GM12878 (cell line): Measurements from ENCODE around the gene NMT1. TPM values are rescaled to one million over a fixed set of nuclear protein-coding genes. Genes with fewer than 3 reads are reported as not detected.

Experiments
- ATAC-seq: fragments of 200-7000 bp; cut with Tn5 transposase; 3 replicates; pipeline ENCODE4 v1.9.1; 2020; ENCODE audit warnings: mild to moderate bottlenecking, moderate library complexity
- BruUV-seq: library from RNA; stranded (reverse); fragments of 400-500 nt; replicated peaks from 2 replicates; lab custom pipeline; 2021; lab: Mats Ljungman, UMichigan
- CTCF ChIA-PET: fragments of 300-600 bp; sonication (Branson Sonifier 250); formaldehyde crosslinking; extraction: SDS; loops from one replicate; lab custom pipeline; 2021; ENCODE audit warnings: inconsistent platforms; lab: Yijun Ruan, JAX
- POLR2A ChIA-PET: fragments of 350-600 bp; formaldehyde crosslinking; extraction: SDS; loops from one replicate; lab custom pipeline; 2021; ENCODE audit warnings: inconsistent platforms; lab: Charles Lee
- RAD21 ChIA-PET: fragments of 300-600 bp; sonication (Branson Sonifier 250); formaldehyde crosslinking; loops from one replicate; lab custom pipeline; 2023; ENCODE audit warnings: antibody characterized with exemption; ENCODE audit not compliant: unreplicated experiment; lab: Charles Lee
- SMC1A ChIA-PET: fragments of 300-600 bp; sonication (Branson Sonifier 250); formaldehyde crosslinking; loops from one replicate; lab custom pipeline; 2023; ENCODE audit not compliant: unreplicated experiment, uncharacterized antibody; lab: Charles Lee
- DNase-seq: peaks from one replicate; pipeline ENCODE4 v3.0.0-alpha.2; 2011; ENCODE audit warnings: low read depth, low spot score
- FAIRE-seq: peaks from 3 replicates; lab custom pipeline; 2011; peaks lifted over from hg19 to GRCh38; lab: Jason Lieb, UNC
- H2AFZ ChIP-seq: 2 replicates; pipeline ENCODE4 v1.6.0; 2011; ENCODE audit warnings: low read depth, low read length, control low read depth; ENCODE audit not compliant: control insufficient read depth
- H3K27ac ChIP-seq: 2 replicates; pipeline ENCODE4 v1.5.1; 2011; ENCODE audit warnings: control low read depth; ENCODE audit not compliant: control insufficient read depth, insufficient read depth
- H3K27me3 ChIP-seq, 2 experiments: replicated peaks in 1 of 2; 2 replicates each; pipeline versions ENCODE4 v1.6.0 to v1.6.1; 2011; ENCODE audit warnings: low read length in 1 of 2; ENCODE audit not compliant: control insufficient read depth in 2 of 2, insufficient read depth in 2 of 2
- H3K36me3 ChIP-seq, 2 experiments: 2 replicates each; pipeline ENCODE4 v1.5.1; 2011; ENCODE audit warnings: low read length in 1 of 2; ENCODE audit not compliant: control insufficient read depth in 2 of 2, insufficient read depth in 2 of 2
- H3K4me1 ChIP-seq: 2 replicates; pipeline ENCODE4 v1.6.1; 2011; ENCODE audit warnings: mild to moderate bottlenecking, low read length, moderate library complexity, mixed read lengths; ENCODE audit not compliant: control insufficient read depth, insufficient read depth
- H3K4me2 ChIP-seq: 2 replicates; pipeline ENCODE4 v1.6.0; 2011; ENCODE audit warnings: control low read depth; ENCODE audit not compliant: control insufficient read depth, insufficient read depth
- H3K4me3 ChIP-seq: fragments of 200-600 bp; sonication (generic); 2 replicates; pipeline ENCODE4 v1.5.1; 2016
- H3K79me2 ChIP-seq: 2 replicates; pipeline ENCODE4 v1.6.0; 2011; ENCODE audit warnings: low read length; ENCODE audit not compliant: control insufficient read depth, insufficient read depth
- H3K9ac ChIP-seq: 2 replicates; pipeline ENCODE4 v1.8.0; 2011; ENCODE audit warnings: low read length, control low read depth, mixed read lengths; ENCODE audit not compliant: control insufficient read depth, insufficient read depth
- H3K9me3 ChIP-seq: replicated peaks from 3 replicates; pipeline ENCODE4 v1.5.1; 2011; ENCODE audit warnings: mild to moderate bottlenecking, low read length; ENCODE audit not compliant: control insufficient read depth, insufficient read depth
- H4K20me1 ChIP-seq: 2 replicates; pipeline ENCODE4 v1.6.0; 2011; ENCODE audit not compliant: control insufficient read depth, insufficient read depth
- BHLHE40 ChIP-seq, 2 experiments: fragments of 450-650 bp in 1 of 2; IDR thresholded peaks; 2 replicates each; pipeline ENCODE4 v1.6.1; 2011 to 2017; ENCODE audit warnings: low read depth in 2 of 2, borderline replicate concordance in 1 of 2, improper control_type of control experiment in 1 of 2, low read length in 1 of 2, mild to moderate bottlenecking in 1 of 2
- CEBPB ChIP-seq, 2 experiments: fragments of 150-350 bp in 1 of 2; IDR thresholded peaks; 2 replicates each; pipeline ENCODE4 v1.6.1; 2012 to 2014; ENCODE audit warnings: low read depth in 2 of 2, low read length in 2 of 2, borderline replicate concordance in 1 of 2, inconsistent platforms in 1 of 2
- FOXK2 ChIP-seq: fragments of 450-650 bp; IDR thresholded peaks from 2 replicates; pipeline ENCODE4 v1.6.1; 2017; ENCODE audit warnings: mild to moderate bottlenecking, moderate library complexity
- KLF5 ChIP-seq: fragments of 450-650 bp; IDR thresholded peaks from 2 replicates; pipeline ENCODE4 v1.6.1; 2014; ENCODE audit warnings: mild to moderate bottlenecking; ENCODE audit not compliant: partially characterized antibody
- MXI1 ChIP-seq: fragments of 150-350 bp; IDR thresholded peaks from 2 replicates; pipeline ENCODE4 v1.6.1; 2011; ENCODE audit warnings: low read depth, mild to moderate bottlenecking, inconsistent platforms, low read length, improper control_type of control experiment
- MYC ChIP-seq: IDR thresholded peaks from 2 replicates; pipeline ENCODE4 v1.6.1; 2011; ENCODE audit warnings: mild to moderate bottlenecking, low read length, moderate library complexity, inconsistent platforms; ENCODE audit not compliant: insufficient read depth, insufficient replicate concordance, insufficient read length, severe bottlenecking
- NFIC ChIP-seq: IDR thresholded peaks from 2 replicates; pipeline ENCODE4 v1.6.1; 2012; ENCODE audit warnings: low read depth, mild to moderate bottlenecking, inconsistent platforms, low read length, moderate library complexity
- NFXL1 ChIP-seq: fragments of 450-650 bp; IDR thresholded peaks from 2 replicates; pipeline ENCODE4 v1.6.1; 2017; ENCODE audit warnings: antibody characterized with exemption, mild to moderate bottlenecking, borderline replicate concordance
- NFYB ChIP-seq: IDR thresholded peaks from 2 replicates; pipeline ENCODE4 v1.6.1; 2011; ENCODE audit warnings: low read depth, mild to moderate bottlenecking, low read length, improper control_type of control experiment, moderate library complexity; ENCODE audit not compliant: insufficient read depth
- NR2F1 ChIP-seq: fragments of 450-650 bp; conservative IDR thresholded peaks from 2 replicates; pipeline ENCODE4 v1.6.1; 2017; ENCODE audit warnings: mild to moderate bottlenecking
- POLR2AphosphoS2 ChIP-seq: IDR thresholded peaks from 2 replicates; pipeline ENCODE4 v1.6.1; 2011; ENCODE audit warnings: low read depth, mild to moderate bottlenecking, low read length, improper control_type of control experiment, moderate library complexity
- RAD51 ChIP-seq: fragments of 450-650 bp; IDR thresholded peaks from 2 replicates; pipeline ENCODE4 v1.6.1; 2016; ENCODE audit warnings: moderate library complexity, mild to moderate bottlenecking, inconsistent platforms
- RB1 ChIP-seq: fragments of 450-650 bp; formaldehyde crosslinking; IDR thresholded peaks from 2 replicates; pipeline ENCODE4 v1.6.1; 2017; ENCODE audit warnings: mild to moderate bottlenecking, borderline replicate concordance
- RUNX3 ChIP-seq: IDR thresholded peaks from 2 replicates; pipeline ENCODE4 v1.6.1; 2012; ENCODE audit warnings: low read length, inconsistent platforms
- SMC3 ChIP-seq: IDR thresholded peaks from 2 replicates; pipeline ENCODE4 v1.6.1; 2011; ENCODE audit warnings: low read length, improper control_type of control experiment, borderline replicate concordance
- SP1 ChIP-seq: IDR thresholded peaks from one replicate; pipeline ENCODE4 v1.6.1; 2011; ENCODE audit warnings: low read depth, low read length
- TCF12 ChIP-seq: IDR thresholded peaks from 2 replicates; pipeline ENCODE4 v1.6.1; 2011; ENCODE audit warnings: low read depth, mild to moderate bottlenecking, low read length
- TCF3 ChIP-seq: IDR thresholded peaks from 2 replicates; pipeline ENCODE4 v1.6.1; 2012; ENCODE audit warnings: low read depth, mild to moderate bottlenecking, low read length, borderline replicate concordance; ENCODE audit not compliant: insufficient read depth
- YY1 ChIP-seq: IDR thresholded peaks from 2 replicates; pipeline ENCODE4 v1.6.1; 2011; ENCODE audit warnings: low read depth, mild to moderate bottlenecking, low read length
- ZNF274 ChIP-seq: IDR thresholded peaks from one replicate; pipeline ENCODE4 v1.8.0; 2011; ENCODE audit not compliant: insufficient read length, insufficient read depth
- WGBS: methylation state at CpG from one replicate; pipeline ENCODE4 v1.1.6; 2016; ENCODE audit warnings: low lambda C conversion rate; ENCODE audit not compliant: insufficient replicate concordance, insufficient coverage; ENCODE audit errors: missing lambda C conversion rate; 5-methylcytosine and 5-hydroxymethylcytosine counted together
- in situ Hi-C: fragments of 300-500 bp; cut with MboI; formaldehyde crosslinking; loops from 9 replicates; pipeline ENCODE4 v1.14.3; 2018; ENCODE audit warnings: mixed read lengths
- intact Hi-C: fragments of 100-400 bp; cut with micrococcal nuclease; formaldehyde crosslinking; loops from one replicate; pipeline ENCODE4 v1.14.2; 2022; ENCODE audit not compliant: unreplicated experiment
- polyA plus RNA-seq, 11 experiments: library from polyadenylated mRNA; depleted of rRNA in 4 of 11; unstranded in 6 of 11; stranded (reverse) in 5 of 11; fragments of >200 nt; fragmentation: Nextera tagmentation in 4 of 11; fragmentation: Illumina TruSeq in 1 of 11; extraction: Ambion mirVana in 4 of 11; extraction: Trizol in 1 of 11; gene quantifications; 1 replicate in 1 of 11; 2 replicates in 10 of 11; pipeline versions ENCODE4 v1.2.1 to v1.2.3, GENCODE V29; 2011 to 2016; ENCODE audit warnings: inconsistent platforms in 2 of 11, missing spikeins in 2 of 11, low read depth in 1 of 11
- total RNA-seq, 4 experiments: library from RNA; depleted of rRNA in 3 of 4; stranded (reverse); fragments of >200 nt in 3 of 4; fragmentation: Illumina TruSeq in 1 of 4; extraction: Trizol in 1 of 4; gene quantifications; 2 replicates each; pipeline versions ENCODE4 v1.2.1 to v1.2.3, GENCODE V29; 2013 to 2021
- TF ChIP-seq, protein P1 (sequence below): fragments of 450-650 bp; IDR thresholded peaks from 2 replicates; pipeline ENCODE4 v1.6.1; 2016; ENCODE audit warnings: mild to moderate bottlenecking

NMT1 gene
- total and polyA plus RNA-seq, 10 of the 15 experiments (the other 5 are each of a cell fraction or from before 2014, with no cell fraction given) = 96.7 to 395 (median 222) TPM

DNA sequence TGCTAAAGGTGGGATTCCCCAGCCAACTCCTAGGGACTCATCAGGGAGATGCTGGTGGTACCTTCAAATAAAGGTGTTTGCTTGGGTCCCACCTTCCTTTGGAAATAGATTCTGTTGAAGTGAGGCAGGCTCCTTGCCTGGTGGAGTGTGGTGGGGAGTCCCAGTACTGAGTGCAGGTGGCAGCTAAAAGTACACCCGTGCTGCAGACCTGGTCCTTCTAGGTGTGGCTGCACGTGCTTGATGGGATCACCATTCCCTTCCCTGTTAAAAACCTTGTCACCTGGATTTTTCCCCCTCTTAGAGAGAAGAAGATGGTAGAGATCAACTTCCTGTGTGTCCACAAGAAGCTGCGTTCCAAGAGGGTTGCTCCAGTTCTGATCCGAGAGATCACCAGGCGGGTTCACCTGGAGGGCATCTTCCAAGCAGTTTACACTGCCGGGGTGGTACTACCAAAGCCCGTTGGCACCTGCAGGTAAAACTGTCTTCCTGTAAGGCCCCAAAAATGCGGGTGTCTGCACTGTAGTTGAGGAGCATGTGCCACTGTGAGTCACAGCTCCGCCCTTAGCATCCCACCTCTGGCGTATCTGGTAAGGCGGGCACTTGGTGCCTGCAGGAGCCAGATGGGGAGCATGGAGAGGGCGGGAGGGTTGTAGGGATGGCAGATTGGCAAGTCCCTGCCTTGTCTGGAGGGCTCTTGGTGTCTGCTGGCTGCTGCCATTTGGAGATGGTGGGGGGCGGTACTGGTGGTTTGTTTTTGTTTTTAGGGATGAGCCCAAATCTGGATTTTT, 37.2 kb downstream of the NMT1 start (continued):
- TF ChIP-seq RB1 (no peak), NFXL1 (no peak), ZNF274 (no peak), CEBPB (IDR thresholded peaks at IDR 0.05; ENCODE audit: borderline replicate concordance in 1 of 2, low read depth in 2 of 2, low read length in 2 of 2) (no peak), RAD51 (no peak), POLR2AphosphoS2 (no peak), NR2F1 (no peak)

DNA sequence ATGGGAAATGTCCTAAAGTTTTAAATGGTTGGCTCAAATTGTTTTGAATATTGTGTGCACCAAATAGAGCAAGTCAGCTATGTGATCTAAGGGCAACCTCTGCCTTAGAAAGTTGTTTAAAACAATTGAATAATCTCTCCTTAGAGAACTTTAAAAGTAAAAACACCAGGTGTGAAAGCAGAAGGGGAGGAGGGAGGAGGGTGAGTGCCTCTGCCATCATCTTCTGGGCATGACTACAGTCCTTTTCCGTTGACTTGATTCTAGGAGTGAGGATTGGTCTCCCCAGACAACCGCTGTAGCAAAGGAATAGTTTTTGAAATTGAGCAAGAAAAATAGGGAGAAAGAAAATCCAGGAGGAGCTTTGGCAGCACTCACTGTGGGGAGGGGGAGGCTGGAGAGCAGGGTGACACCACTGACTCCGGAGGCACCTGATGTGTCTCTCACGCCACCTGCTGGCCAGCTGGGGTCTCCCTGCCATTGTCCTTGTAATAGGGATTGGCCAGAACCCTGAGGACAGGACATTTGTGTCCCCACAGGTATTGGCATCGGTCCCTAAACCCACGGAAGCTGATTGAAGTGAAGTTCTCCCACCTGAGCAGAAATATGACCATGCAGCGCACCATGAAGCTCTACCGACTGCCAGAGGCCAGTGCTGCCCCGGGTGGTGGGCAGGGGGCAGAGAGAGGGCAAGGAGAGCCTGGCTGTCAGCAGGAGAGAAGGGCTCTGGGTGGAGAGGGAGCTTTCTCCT, 37.9 kb downstream of the NMT1 start:
- CTCF ChIA-PET = interaction anchor here (0.6 to 4.7 kb wide), 33 partner anchors 9 to 262 kb away, joined by 3 to 70 read pairs (median 4); partner anchors contain the start of genes ACBD4, NMT1 and PLCD3
- no peak overlapping the region for H3K9ac ChIP-seq
- POLR2A ChIA-PET = no interaction called here
- no peak overlapping the region for H3K27ac ChIP-seq
- DNase-seq = no peak
- in situ Hi-C loops = no loop called here
- H3K27me3 ChIP-seq = no peaks in the 10 kb centered on the region
- RAD21 ChIA-PET = interaction anchor here (0.9 to 3.2 kb wide), 6 partner anchors 36 to 319 kb away, joined by 3 to 26 read pairs (median 4); no protein-coding TSS in a partner anchor
- H3K4me1 ChIP-seq = no peaks in the 10 kb centered on the region
- peaks cover 40 to 48% of the 10 kb centered on the region in 2 experiments for H3K36me3 ChIP-seq
- 62% methylated on average over 9 of the region's 9 CpGs for WGBS
- no peak overlapping the region for H2AFZ ChIP-seq
- intact Hi-C loops = loop anchor here (1.0 to 5.0 kb wide), 2 partner anchors 82 to 179 kb away; no protein-coding TSS in a partner anchor
- no peak overlapping the region for H3K4me3 ChIP-seq
- peak; percentile 79 for FAIRE-seq
- peak; percentile 100 for ATAC-seq
- no peaks in the 10 kb centered on the region for H3K79me2 ChIP-seq
- BruUV-seq = no TSS peak
- no peaks in the 10 kb centered on the region for H4K20me1 ChIP-seq
- H3K4me2 ChIP-seq = no peak overlapping the region
- SMC1A ChIA-PET = interaction anchor here (0.7 to 7.0 kb wide), 12 partner anchors 12 to 181 kb away, joined by 3 to 38 read pairs (median 4); no protein-coding TSS in a partner anchor
- H3K9me3 ChIP-seq = no peaks in the 10 kb centered on the region
- TF ChIP-seq YY1 (peak; percentile 66), NFYB (0 out of 2 replicates have a peak, but pooled peaks have one; percentile 24), NFIC (no peak), RB1 (no peak), SP1 (no peak), TCF3 (no peak), MYC (no peak), RUNX3 (no peak), MXI1 (no peak), BHLHE40 (IDR thresholded peaks at IDR 0.05; ENCODE audit: borderline replicate concordance in 1 of 2, low read depth in 2 of 2, low read length in 1 of 2) (0 out of 4 replicates have a peak, but pooled peaks of 1 of the 2 experiments have one; percentile 22), NFXL1 (no peak), POLR2AphosphoS2 (no peak), SMC3 (peak; percentile 79), FOXK2 (no peak), KLF5 (no peak), TCF12 (0 out of 2 replicates have a peak, but pooled peaks have one; percentile 30)
- TF ChIP-seq, protein P1, sequence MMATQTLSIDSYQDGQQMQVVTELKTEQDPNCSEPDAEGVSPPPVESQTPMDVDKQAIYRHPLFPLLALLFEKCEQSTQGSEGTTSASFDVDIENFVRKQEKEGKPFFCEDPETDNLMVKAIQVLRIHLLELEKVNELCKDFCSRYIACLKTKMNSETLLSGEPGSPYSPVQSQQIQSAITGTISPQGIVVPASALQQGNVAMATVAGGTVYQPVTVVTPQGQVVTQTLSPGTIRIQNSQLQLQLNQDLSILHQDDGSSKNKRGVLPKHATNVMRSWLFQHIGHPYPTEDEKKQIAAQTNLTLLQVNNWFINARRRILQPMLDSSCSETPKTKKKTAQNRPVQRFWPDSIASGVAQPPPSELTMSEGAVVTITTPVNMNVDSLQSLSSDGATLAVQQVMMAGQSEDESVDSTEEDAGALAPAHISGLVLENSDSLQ = no peak
